Left cardiac atrium (tissue), 4 donors: ENCODE measurements around the gene GRK3. TPM values are rescaled to one million over a fixed set of nuclear protein-coding genes. Genes with fewer than 3 reads are reported as not detected.

Source experiments
- ATAC-seq, 2 donors: fragments of 200-7000 bp; cut with Tn5 transposase; one replicate each; pipeline ENCODE4 v1.9.1; 2020; ENCODE audit warnings: mild to moderate bottlenecking in 2 of 2, moderate library complexity in 2 of 2
- DNase-seq: peaks from one replicate; pipeline ENCODE4 v3.0.0-alpha.2; 2020
- intact Hi-C, 2 donors: fragments of 100-400 bp; cut with DNase I; formaldehyde crosslinking; loops; one replicate each; pipeline versions ENCODE4 v1.14.1 to v1.15.1; 2022 to 2023
- total RNA-seq, 2 donors: library from RNA; stranded (reverse); fragmentation: NEBNext Ultra II Directional; extraction: Animal tissue kit (Norgen Biotek cat#: 25700); gene quantifications; one replicate each; pipeline ENCODE4 v1.2.1, GENCODE V29; 2021
- donor health status: DM: no; HTN: yes; CAD: no.
- donor health status: DM: no; HTN: yes; CAD: no; lungs with severe emphysema.
- donor health status: DM: yes; HTN: yes; CAD: no.
- donor health status: Dilated cardiomyopathy.

GRK3 gene
- total RNA-seq, 2 donors from 2014 or later, result 12.2 to 20.5 TPM

DNA sequence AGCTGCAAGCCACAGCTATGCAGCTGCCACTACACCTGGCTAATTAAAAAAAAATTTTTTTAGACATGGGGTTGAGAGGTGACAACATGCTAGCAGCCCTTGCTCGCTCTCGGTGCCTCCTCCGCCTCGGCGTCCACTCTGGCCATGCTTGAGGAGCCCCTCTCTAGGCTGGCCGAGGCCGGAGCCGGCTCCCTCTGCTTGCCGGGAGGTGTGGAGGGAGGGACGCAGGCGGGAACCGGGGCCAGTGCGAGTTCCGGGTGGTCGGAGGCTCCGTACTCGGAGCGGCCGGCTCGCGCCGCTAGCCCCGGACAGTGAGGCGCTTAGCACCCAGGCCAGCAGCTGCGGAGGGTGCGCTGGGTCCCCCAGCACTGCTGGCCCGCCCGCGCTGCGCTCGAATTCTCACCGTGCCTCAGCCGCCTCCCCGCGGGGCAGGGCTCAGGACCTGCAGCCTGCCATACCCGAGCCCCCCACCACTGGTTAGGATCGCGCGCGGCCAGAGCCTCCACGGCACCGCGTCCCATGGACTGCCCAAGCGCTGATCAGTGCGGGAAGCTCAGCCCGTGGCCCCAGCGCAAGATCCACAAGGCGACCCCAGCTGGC, 188.2 kb downstream of the GRK3 start:
- DNase-seq (no peak), ATAC-seq (no peak)
- intact Hi-C loops, result no loop called here

- intact Hi-C loops, result no loop called here
- ATAC-seq, result peak; percentile 28 to 36
- no peak for DNase-seq
These were observed 188.8 kb downstream of the GRK3 start for GRCh38 chr22:25753252-25753651.

- ATAC-seq, result peak; percentile 86 to 90
- DNase-seq, result peak; percentile 86
- intact Hi-C loops, result no loop called here
These were observed 190.2 kb downstream of the GRK3 start for GRCh38 chr22:25754527-25755202.

- intact Hi-C loops, result no loop called here
These were observed 193.2 kb downstream of the GRK3 start for GRCh38 chr22:25757686-25758085.

DNA sequence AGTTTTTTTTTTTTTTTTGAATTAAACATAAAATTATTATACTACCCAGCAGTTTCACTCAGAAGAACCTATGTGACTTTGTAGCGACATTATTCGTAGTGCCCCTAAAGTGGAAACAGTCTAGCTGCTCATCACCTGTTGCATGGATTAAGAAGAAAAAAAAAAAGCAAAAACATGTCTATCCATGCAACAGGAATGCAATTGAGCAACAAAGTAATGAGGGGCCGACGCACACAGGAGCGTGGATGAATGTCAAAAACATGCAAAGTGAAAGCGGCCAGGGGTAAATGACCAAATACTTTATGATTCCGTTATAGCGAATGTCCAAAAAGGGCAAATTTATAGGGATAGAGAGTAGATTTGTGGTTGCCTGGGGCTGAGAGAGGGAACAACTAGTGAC, 193.8 kb downstream of the GRK3 start:
- no peak for ATAC-seq
- intact Hi-C loops, result no loop called here
- DNase-seq, result no peak

More at GRCh38 chr22:25757686-25758085, 193.2 kb downstream of the GRK3 start:
- ATAC-seq (no peak), DNase-seq (no peak)

- ATAC-seq (peak in 1 of 2 donors; percentile 64), DNase-seq (peak; percentile 64)
- intact Hi-C loops, result no loop called here
These were observed 195.4 kb downstream of the GRK3 start for GRCh38 chr22:25759825-25760231.

DNA sequence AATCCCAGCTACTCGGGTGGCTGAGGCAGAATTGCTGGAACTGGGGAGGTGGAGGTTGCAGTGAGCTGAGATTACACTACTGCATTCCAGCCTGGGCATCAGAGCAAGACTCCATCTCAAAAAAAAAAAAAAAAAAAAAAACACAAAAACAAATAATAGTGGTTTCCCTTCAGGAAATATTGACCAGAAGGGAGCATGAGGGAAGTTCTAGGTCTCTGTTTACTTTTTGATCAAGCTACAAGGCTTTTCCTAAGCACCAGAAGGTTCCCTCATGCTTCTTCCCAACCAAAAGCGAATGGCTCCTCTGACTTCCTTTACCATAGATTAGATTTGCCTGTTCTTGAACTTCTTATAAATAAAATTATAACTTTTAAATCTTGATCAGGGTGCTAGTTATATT, 195.8 kb downstream of the GRK3 start:
- intact Hi-C loops, result no loop called here
- DNase-seq (no peak), ATAC-seq (no peak)

GRCh38 chr22:25760848-25761595, 196.5 kb downstream of the GRK3 start:
- intact Hi-C loops, result no loop called here
- no peak for DNase-seq
- peak; percentile 49 to 64 for ATAC-seq

- no peak for DNase-seq
- intact Hi-C loops, result no loop called here
- peak; percentile 50 to 64 for ATAC-seq
These were observed 197.7 kb downstream of the GRK3 start for GRCh38 chr22:25762147-25762546.

- intact Hi-C loops, result no loop called here
- DNase-seq (no peak), ATAC-seq (no peak)
These were observed 198.8 kb downstream of the GRK3 start for GRCh38 chr22:25763239-25763777.

- intact Hi-C loops, result no loop called here
- DNase-seq (no peak), ATAC-seq (no peak)
These were observed 200.0 kb downstream of the GRK3 start for GRCh38 chr22:25764270-25765015.

DNA sequence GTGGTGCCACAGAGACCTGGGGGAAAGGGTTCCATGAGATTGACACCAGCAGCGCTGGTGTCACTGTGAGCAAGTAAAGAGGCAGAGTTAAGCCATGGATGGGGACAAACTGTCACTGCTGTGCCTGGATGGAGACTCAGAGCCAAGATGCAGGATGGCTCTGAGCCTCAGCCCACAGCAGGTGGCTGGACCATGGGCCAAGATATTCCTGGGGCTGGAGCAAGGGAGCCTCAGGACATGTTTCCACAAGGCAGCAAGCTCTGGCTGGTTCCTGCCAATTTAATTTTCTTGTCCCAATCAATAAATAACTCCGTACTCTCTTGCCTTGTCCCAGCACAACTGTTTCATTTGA, 200.5 kb downstream of the GRK3 start:
- intact Hi-C loops, result no loop called here
- ATAC-seq (no peak), DNase-seq (no peak)

- ATAC-seq (no peak), DNase-seq (no peak)
- intact Hi-C loops, result no loop called here
These were observed 201.3 kb downstream of the GRK3 start for GRCh38 chr22:25765801-25766200.

GRCh38 chr22:25766418-25766817, 201.9 kb downstream of the GRK3 start:
- ATAC-seq, result no peak
- intact Hi-C loops, result no loop called here
- no peak for DNase-seq

DNA sequence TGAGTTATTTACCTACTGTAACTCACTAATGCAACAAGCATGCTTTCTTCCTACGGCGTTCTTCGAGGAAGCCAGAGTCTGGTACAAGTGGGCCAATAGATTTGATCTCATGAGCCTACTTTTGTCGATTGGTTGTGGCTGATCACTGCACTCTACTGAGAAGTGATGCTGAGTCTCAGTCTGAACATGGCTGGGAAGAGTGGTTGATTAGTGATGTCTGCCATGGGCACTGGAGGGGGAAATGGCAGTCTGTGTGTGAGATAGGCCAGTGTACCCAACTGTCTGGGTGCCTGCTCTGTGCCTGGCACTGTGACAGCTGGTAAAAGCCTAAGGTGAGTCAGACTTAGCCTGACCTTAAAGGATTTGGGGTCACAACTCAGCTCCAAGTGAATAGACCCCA, 205.9 kb downstream of the GRK3 start:
- intact Hi-C loops, result loop anchor here in 1 of 2 donors (5.0 to 10.0 kb wide), 2 partner anchors 206 to 308 kb away; partner anchors contain the start of gene GRK3
- ATAC-seq (no peak), DNase-seq (no peak)

- ATAC-seq, result no peak
- intact Hi-C loops, result loop anchor here in 1 of 2 donors (5.0 to 10.0 kb wide), 2 partner anchors 207 to 310 kb away; partner anchors contain the start of gene GRK3
- DNase-seq, result no peak
These were observed 207.8 kb downstream of the GRK3 start for GRCh38 chr22:25772288-25772687.

DNA sequence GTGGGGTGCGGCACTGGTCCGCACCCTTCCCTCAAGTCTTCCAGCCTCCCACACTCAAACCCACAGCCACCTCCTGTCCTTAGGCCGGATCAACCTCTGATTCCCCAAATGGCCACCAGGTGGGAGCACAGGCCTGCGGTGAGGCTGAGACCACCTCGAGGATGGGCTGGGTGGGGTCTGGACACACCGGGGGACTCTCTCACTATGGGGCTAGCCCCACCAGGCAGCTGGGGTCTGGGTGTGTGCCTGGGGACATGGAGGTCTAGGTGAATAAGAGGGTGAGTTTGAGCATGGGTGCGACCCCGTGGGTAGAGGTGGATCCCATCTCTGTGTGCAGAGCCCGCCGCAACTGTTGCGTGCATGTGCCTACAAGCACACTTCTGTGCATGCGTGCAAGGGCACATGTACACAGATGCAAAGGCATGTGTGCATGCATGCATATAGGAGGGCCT, 210.1 kb downstream of the GRK3 start:
- intact Hi-C loops, result loop anchor here in 1 of 2 donors (5.0 to 10.0 kb wide), 2 partner anchors 210 to 312 kb away; partner anchors contain the start of gene GRK3
- no peak for ATAC-seq
- no peak for DNase-seq

- no peak for DNase-seq
- intact Hi-C loops, result loop anchor here in 1 of 2 donors (10.0 kb wide), 1 partner anchor 211 kb away; the partner anchor contains the start of gene GRK3
- no peak for ATAC-seq
These were observed 211.1 kb downstream of the GRK3 start for GRCh38 chr22:25775531-25775930.

- no peak for ATAC-seq
- intact Hi-C loops, result loop anchor here in 1 of 2 donors (10.0 kb wide), 1 partner anchor 213 kb away; the partner anchor contains the start of gene GRK3
These were observed 212.9 kb downstream of the GRK3 start for GRCh38 chr22:25777411-25777810.

More at GRCh38 chr22:25777411-25777810, 212.9 kb downstream of the GRK3 start:
- no peak for DNase-seq
